GM21367 (cell line): ENCODE measurements around the gene LRRTM4.

Experiments used
- ATAC-seq: cut with Tn5 transposase; IDR thresholded peaks from one replicate; pipeline ENCODE4 v1.9.1; 2021; ENCODE audit not compliant: unreplicated experiment

LRRTM4 gene

DNA sequence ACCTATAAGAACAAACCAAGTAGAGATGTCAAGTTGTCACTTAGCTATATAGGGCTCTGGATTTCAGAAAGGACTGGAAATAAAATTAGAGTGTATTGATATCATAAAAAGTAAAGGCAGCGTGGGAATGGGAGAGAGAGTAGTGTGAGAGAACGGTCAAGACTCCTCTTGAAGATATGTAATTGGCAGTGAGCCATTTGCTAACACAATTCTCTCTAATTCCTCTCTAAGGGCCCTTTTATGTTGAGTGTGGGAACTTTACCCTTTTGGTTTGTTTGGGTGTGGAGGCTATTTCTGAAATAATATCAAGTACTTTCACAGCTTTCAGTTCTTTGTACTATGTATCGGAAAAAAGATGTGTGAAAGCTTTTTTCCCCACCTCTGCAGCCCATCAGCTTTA, 196.8 kb downstream of the LRRTM4 start:
- ATAC-seq = no peak

GRCh38 chr2:77322431-77322830, 199.7 kb downstream of the LRRTM4 start:
- ATAC-seq = no peak

GRCh38 chr2:77314721-77315120, 207.5 kb downstream of the LRRTM4 start:
- no peak for ATAC-seq

DNA sequence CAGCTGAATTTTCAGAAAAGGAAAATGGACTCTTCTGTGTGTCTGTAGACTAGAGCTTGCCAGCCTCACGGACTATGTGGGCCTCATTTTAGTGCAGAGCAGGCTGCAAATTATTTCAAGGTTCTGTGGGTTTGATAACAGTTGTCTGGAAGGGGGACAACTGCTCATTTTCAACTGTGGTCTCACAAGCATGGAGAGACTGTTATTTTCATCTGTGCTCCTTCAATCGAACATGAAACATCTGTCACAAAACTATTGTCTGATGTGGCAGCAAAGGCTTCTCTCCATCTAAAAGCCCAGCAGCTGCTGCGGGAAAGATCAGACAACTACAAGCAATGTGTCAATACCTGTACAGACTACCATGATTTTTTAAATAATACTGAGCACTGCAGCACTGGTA, 211.8 kb downstream of the LRRTM4 start:
- ATAC-seq = no peak

DNA sequence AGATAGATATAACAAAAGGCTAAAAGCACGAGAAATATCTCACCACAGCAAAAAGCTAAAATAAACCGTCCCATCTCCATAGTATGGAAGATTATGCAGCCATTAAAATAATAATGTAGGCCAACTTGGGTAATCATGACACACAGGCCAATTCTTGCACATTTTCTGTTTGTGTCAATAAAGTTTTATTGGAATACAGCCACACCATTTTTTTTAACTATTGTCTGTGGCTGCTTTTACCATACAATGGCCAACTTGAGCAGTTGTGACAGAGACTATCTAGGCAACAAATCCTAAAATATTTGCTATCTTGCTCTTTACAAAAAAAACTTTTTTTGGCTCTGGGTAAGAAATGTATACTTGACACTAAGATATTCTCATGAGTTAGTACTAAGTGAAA, 212.5 kb downstream of the LRRTM4 start:
- ATAC-seq = no peak

GRCh38 chr2:77301441-77301840, 220.7 kb downstream of the LRRTM4 start:
- ATAC-seq = no peak

DNA sequence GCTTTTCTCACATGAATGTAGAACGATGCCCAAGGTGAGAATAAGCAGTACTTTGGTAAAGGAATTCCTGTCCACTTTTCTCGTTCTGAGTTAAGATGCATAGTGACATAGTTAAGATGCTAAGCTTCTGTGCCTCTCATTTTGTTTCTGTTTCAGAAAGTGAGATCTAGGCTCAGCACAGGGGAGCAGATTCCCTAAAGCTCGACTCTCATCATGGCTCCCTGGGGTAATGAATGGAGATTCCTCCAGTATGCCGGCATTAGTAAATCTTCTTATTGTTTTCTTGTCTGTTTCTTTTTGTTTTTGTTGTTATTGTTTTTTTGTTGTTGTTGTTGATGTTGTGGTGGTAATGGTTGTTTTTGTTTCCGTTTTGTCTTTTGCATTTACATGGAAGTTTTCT, 225.4 kb downstream of the LRRTM4 start:
- ATAC-seq = no peak

GRCh38 chr2:77294474-77294873, 227.7 kb downstream of the LRRTM4 start:
- ATAC-seq = no peak

- ATAC-seq = no peak
These were observed 237.8 kb downstream of the LRRTM4 start for GRCh38 chr2:77284353-77284752.

DNA sequence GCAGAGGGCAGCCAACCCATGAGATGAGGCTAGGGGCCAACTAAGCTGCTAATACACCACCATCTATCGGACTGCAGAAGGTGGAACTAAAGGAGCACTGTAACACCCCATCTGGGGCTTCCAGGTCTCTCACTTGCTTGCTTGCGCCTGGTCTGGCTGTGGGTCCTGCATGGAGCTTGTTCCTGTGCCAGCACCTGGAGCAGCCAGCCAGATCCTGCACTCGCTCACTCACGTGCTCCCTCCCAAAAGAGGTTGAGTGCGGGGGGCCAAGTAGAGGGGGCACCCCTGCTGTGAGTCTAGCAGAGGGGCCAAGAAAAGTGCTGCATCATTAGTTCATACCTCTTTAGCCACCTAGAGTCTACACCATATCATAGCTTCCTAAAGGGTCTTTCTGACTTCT, 250.9 kb downstream of the LRRTM4 start:
- no peak for ATAC-seq

GRCh38 chr2:77270433-77270832, 251.7 kb downstream of the LRRTM4 start:
- no peak for ATAC-seq

DNA sequence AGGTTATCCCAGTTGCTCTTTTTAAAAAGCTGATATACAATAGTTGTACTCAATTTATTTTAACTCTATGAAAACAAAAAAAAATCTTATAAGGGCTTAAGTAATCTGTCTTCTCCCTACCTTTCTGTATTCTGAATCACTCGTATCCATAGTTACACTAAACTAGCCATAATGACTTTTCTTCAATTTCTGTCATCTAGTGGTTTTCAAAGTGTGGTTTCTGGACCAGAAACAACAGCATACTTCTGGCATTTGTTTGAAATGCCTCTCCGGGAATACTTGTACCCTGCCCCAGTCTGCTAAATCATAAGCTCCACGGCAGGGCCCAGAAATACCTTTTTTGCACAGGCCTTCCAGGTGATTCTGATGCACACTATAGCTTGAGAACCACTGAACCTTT, 253.6 kb downstream of the LRRTM4 start:
- no peak for ATAC-seq

- no peak for ATAC-seq
These were observed 289.2 kb downstream of the LRRTM4 start for GRCh38 chr2:77232909-77233425.

DNA sequence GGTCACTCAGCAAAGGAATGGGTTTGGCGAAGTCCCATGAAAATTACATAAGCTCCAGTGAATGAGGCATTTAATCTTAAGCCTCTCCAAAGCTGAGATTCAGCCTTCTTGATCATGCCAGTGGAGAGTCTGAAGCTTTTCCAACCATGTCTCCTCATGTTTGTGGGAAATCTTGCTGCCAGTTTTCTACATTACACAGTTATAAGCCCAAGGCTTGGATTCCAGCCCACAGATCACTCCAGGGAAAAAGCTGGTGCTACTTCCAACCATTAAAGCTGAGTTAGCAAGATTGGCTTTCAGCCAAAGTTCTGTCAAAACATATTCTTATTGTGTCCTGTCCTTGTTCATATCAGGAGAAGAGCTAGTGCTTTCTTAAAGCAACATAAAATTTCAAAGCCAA, 293.8 kb downstream of the LRRTM4 start:
- no peak for ATAC-seq

DNA sequence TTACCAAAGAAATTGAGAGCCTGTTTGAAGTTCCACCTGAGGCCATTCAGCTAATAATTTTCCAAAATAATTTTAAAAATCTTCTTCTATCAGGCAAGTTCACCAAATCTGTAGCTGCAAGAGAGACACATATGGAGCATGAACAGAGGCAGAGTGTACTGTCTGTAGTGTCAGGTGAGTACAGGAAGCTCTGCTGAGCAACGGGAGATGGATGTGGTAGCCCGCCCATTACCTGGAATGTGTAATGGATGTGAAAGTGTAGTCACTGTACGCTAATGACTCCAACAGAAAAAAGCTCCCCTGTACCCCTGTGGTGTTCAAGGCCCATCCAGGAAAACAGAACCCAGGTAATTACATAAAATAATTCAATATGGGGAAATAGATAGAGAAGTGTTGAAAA, 311.5 kb downstream of the LRRTM4 start:
- ATAC-seq = no peak

DNA sequence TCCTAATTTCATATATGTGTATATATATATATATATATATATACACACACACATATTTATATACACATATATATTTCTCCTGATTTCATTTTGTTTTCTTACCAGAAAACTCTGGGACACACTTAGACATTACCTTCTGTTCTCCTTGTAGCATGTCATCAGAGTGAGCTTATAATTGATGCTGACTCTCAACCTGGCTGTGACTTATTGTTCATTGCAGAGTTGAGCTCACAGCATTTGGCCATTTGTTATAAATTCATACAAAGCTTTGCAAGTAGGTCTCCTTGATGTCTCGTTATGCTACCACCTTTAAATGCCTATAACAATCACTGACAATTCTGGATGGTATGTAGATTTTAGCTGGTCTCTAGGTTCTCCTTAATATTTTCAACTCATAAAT, 314.8 kb downstream of the LRRTM4 start:
- ATAC-seq = no peak

DNA sequence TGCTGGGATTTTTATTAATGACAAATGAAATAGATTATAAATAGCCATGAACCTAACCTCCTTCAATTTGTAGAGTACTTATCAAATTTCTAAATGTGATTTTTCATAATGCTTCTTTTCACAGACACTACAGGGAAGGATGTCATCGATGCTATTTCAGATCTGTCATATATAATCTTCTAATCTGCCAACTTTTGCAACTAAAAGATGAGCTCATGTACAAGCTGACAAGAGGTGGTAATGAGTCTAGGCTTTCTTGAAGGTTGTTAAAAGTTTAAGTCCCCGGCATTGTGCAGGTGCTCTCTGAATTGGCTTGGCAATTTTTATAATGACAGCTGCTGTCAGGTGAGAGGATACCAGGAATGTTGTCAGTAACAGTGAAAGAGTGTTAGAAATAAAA, 320.4 kb downstream of the LRRTM4 start:
- no peak for ATAC-seq

- no peak for ATAC-seq
These were observed 322.8 kb downstream of the LRRTM4 start for GRCh38 chr2:77199411-77199810.

- no peak for ATAC-seq
These were observed 328.2 kb downstream of the LRRTM4 start for GRCh38 chr2:77193858-77194448.

DNA sequence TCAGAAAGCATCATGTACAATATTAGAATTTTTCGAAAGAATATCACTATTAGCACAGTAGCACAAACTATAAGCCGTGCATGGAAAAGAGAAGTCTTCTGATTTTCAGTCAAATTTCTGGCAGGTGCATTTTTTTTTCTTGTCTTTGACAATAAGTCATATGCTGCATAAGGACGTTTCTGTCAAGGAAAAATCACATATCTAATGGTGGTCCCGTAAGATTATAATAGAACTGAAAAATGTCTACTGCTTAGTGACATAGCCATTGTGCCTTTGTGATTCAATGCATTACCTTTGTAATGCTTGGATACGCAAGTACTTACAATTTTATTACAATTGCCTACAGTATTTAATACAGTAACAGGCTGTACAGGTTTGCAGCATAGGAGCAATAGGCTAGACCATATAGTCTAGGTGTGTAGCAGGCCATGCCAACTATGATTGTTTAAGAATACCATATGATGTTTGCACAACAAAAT, 329.3 kb downstream of the LRRTM4 start:
- ATAC-seq = no peak

- no peak for ATAC-seq
These were observed 330.5 kb downstream of the LRRTM4 start for GRCh38 chr2:77191665-77192064.

GRCh38 chr2:77190721-77191346, 331.3 kb downstream of the LRRTM4 start:
- ATAC-seq = no peak

- ATAC-seq = no peak
These were observed 337.1 kb downstream of the LRRTM4 start for GRCh38 chr2:77185052-77185451.
